ENCODE data around the gene ERBB4. TPM values are rescaled to one million over a fixed set of nuclear protein-coding genes. Genes with fewer than 3 reads are reported as not detected.
"Not testable (repeated sequence)": the region's sequence is repeated elsewhere in the genome, so short reads cannot be mapped to it uniquely, and the experiment has no call there.

Gene ERBB4
- total RNA-seq, 1 donor from 2014 or later, result 1.8 TPM

- no peak for TF ChIP-seq CTCF (IDR thresholded peaks at IDR 0.05; ENCODE audit: partially characterized antibody, unreplicated experiment)
- no peak overlapping the region for H3K27ac Mint-ChIP-seq (ENCODE audit: unreplicated experiment)
- no peak for DNase-seq
- no peaks in the 10 kb centered on the region for H3K36me3 Mint-ChIP-seq (ENCODE audit: unreplicated experiment)
- H3K27me3 Mint-ChIP-seq (ENCODE audit: unreplicated experiment), result no peaks in the 10 kb centered on the region
- no peaks in the 10 kb centered on the region for H3K4me1 Mint-ChIP-seq (ENCODE audit: low read depth, unreplicated experiment)
- no peaks in the 10 kb centered on the region for H3K9me3 Mint-ChIP-seq (ENCODE audit: unreplicated experiment)
- no peak overlapping the region for H3K4me3 Mint-ChIP-seq (ENCODE audit: unreplicated experiment)
Measured at GRCh38 chr2:211723398-211723797, 815.2 kb downstream of the ERBB4 start.

GRCh38 chr2:211722928-211723327, 815.7 kb downstream of the ERBB4 start:
- H3K4me3 Mint-ChIP-seq (ENCODE audit: unreplicated experiment), result no peak overlapping the region
- no peaks in the 10 kb centered on the region for H3K27me3 Mint-ChIP-seq (ENCODE audit: unreplicated experiment)
- H3K9me3 Mint-ChIP-seq (ENCODE audit: unreplicated experiment), result no peaks in the 10 kb centered on the region
- no peak for DNase-seq
- no peak for TF ChIP-seq CTCF (IDR thresholded peaks at IDR 0.05; ENCODE audit: partially characterized antibody, unreplicated experiment)
- H3K4me1 Mint-ChIP-seq (ENCODE audit: low read depth, unreplicated experiment), result no peaks in the 10 kb centered on the region
- no peaks in the 10 kb centered on the region for H3K36me3 Mint-ChIP-seq (ENCODE audit: unreplicated experiment)
- H3K27ac Mint-ChIP-seq (ENCODE audit: unreplicated experiment), result no peak overlapping the region

- H3K27me3 Mint-ChIP-seq (ENCODE audit: unreplicated experiment); H3K4me1 Mint-ChIP-seq (ENCODE audit: low read depth, unreplicated experiment); H3K36me3 Mint-ChIP-seq (ENCODE audit: unreplicated experiment); H3K27ac Mint-ChIP-seq (ENCODE audit: unreplicated experiment); H3K4me3 Mint-ChIP-seq (ENCODE audit: unreplicated experiment); H3K9me3 Mint-ChIP-seq (ENCODE audit: unreplicated experiment); DNase-seq: not testable (repeated sequence)
Measured at GRCh38 chr2:211721874-211722273, 816.7 kb downstream of the ERBB4 start.

GRCh38 chr2:211709389-211709788, 829.2 kb downstream of the ERBB4 start:
- no peak overlapping the region for H3K27ac Mint-ChIP-seq (ENCODE audit: unreplicated experiment)
- no peaks in the 10 kb centered on the region for H3K36me3 Mint-ChIP-seq (ENCODE audit: unreplicated experiment)
- no peak overlapping the region for H3K4me3 Mint-ChIP-seq (ENCODE audit: unreplicated experiment)
- no peaks in the 10 kb centered on the region for H3K9me3 Mint-ChIP-seq (ENCODE audit: unreplicated experiment)
- TF ChIP-seq CTCF (IDR thresholded peaks at IDR 0.05; ENCODE audit: partially characterized antibody, unreplicated experiment), result no peak
- no peaks in the 10 kb centered on the region for H3K4me1 Mint-ChIP-seq (ENCODE audit: low read depth, unreplicated experiment)
- DNase-seq, result no peak
- no peaks in the 10 kb centered on the region for H3K27me3 Mint-ChIP-seq (ENCODE audit: unreplicated experiment)

- TF ChIP-seq CTCF (IDR thresholded peaks at IDR 0.05; ENCODE audit: partially characterized antibody, unreplicated experiment), result no peak
- Mint-ChIP-seq H3K36me3 (ENCODE audit: unreplicated experiment) (no peaks in the 10 kb centered on the region), H3K27ac (ENCODE audit: unreplicated experiment) (no peak overlapping the region), H3K4me3 (ENCODE audit: unreplicated experiment) (no peak overlapping the region), H3K4me1 (ENCODE audit: low read depth, unreplicated experiment) (no peaks in the 10 kb centered on the region), H3K27me3 (ENCODE audit: unreplicated experiment) (no peaks in the 10 kb centered on the region), H3K9me3 (ENCODE audit: unreplicated experiment) (no peaks in the 10 kb centered on the region)
- no peak for DNase-seq
Measured at GRCh38 chr2:211692689-211693088, 845.9 kb downstream of the ERBB4 start.

- Mint-ChIP-seq H3K36me3 (ENCODE audit: unreplicated experiment) (no peaks in the 10 kb centered on the region), H3K9me3 (ENCODE audit: unreplicated experiment) (no peaks in the 10 kb centered on the region), H3K4me3 (ENCODE audit: unreplicated experiment) (no peak overlapping the region), H3K4me1 (ENCODE audit: low read depth, unreplicated experiment) (no peaks in the 10 kb centered on the region), H3K27ac (ENCODE audit: unreplicated experiment) (no peak overlapping the region), H3K27me3 (ENCODE audit: unreplicated experiment) (no peaks in the 10 kb centered on the region)
- no peak for DNase-seq
- TF ChIP-seq CTCF (IDR thresholded peaks at IDR 0.05; ENCODE audit: partially characterized antibody, unreplicated experiment), result no peak
Measured at GRCh38 chr2:211690736-211691135, 847.9 kb downstream of the ERBB4 start.
